Esophagus muscularis mucosa (tissue), 4 donors: Measurements from ENCODE around the gene ABCC5. TPM values are rescaled to one million over a fixed set of nuclear protein-coding genes. Genes with fewer than 3 reads are reported as not detected.
A peak's percentile ranks its signal among the peaks of the same experiment; 100 is the strongest.

ENCODE experiments used
- DNase-seq: peaks from one replicate; pipeline ENCODE4 v3.0.0-alpha.2; 2017; ENCODE audit errors: extremely low spot score
- H3K27ac ChIP-seq, 4 donors: fragments of 200-600 bp; sonication (generic); replicated peaks in 1 of 4; 1 replicate in 3 of 4; 2 replicates in 1 of 4; pipeline ENCODE4 v1.5.1; 2016 to 2019; ENCODE audit warnings: mild to moderate bottlenecking in 1 of 4
- H3K27me3 ChIP-seq, 4 donors: fragments of 200-600 bp; sonication (generic); one replicate each; pipeline versions ENCODE4 v1.5.1 to v1.6.0; 2016 to 2019
- H3K36me3 ChIP-seq, 4 donors: fragments of 200-600 bp; sonication (generic); one replicate each; pipeline ENCODE4 v1.5.1; 2016 to 2019
- H3K4me1 ChIP-seq, 4 donors: fragments of 200-600 bp; sonication (generic); one replicate each; pipeline ENCODE4 v1.5.1; 2016 to 2019
- H3K4me3 ChIP-seq, 4 donors: fragments of 200-600 bp; sonication (generic); 1 replicate in 2 of 4; 2 replicates in 2 of 4; pipeline ENCODE4 v1.5.1; 2016 to 2019; ENCODE audit warnings: mild to moderate bottlenecking in 4 of 4, moderate library complexity in 1 of 4
- H3K9me3 ChIP-seq, 4 donors: fragments of 200-600 bp; sonication (generic); 1 replicate in 3 of 4; 2 replicates in 1 of 4; pipeline ENCODE4 v1.5.1; 2016 to 2019
- CTCF ChIP-seq, 3 experiments: fragments of 200-600 bp in 2 of 3; fragments of 450-650 bp in 1 of 3; sonication (generic) in 2 of 3; IDR thresholded peaks; one replicate each; pipeline ENCODE4 v1.5.1; 2017 to 2019; ENCODE audit warnings: antibody characterized with exemption in 3 of 3, mild to moderate bottlenecking in 2 of 3, moderate library complexity in 1 of 3
- EP300 ChIP-seq: sonication (generic); formaldehyde crosslinking; IDR thresholded peaks from one replicate; pipeline ENCODE4 v1.6.1; 2017; ENCODE audit warnings: antibody characterized with exemption
- POLR2A ChIP-seq: fragments of 450-650 bp; IDR thresholded peaks from one replicate; pipeline ENCODE4 v1.6.1; 2017; ENCODE audit warnings: antibody characterized with exemption, moderate library complexity, mild to moderate bottlenecking, low read depth
- POLR2AphosphoS5 ChIP-seq, 2 donors: sonication (generic); formaldehyde crosslinking; IDR thresholded peaks; one replicate each; pipeline ENCODE4 v1.6.1; 2017; ENCODE audit warnings: antibody characterized with exemption in 2 of 2
- WGBS: methylation state at CpG from one replicate; pipeline ENCODE4 v1.1.5; 2018; 5-methylcytosine and 5-hydroxymethylcytosine counted together
- intact Hi-C: fragments of 100-400 bp; cut with DNase I; formaldehyde crosslinking; loops from one replicate; pipeline ENCODE4 v1.15.1; 2023
- total RNA-seq, 4 donors: library from RNA; depleted of rRNA; stranded (reverse); fragments of >200 nt; gene quantifications; one replicate each; pipeline versions ENCODE4 v1.1.0 to v1.2.1, GENCODE V29; 2016

The ABCC5 gene
- total RNA-seq, 4 donors from 2014 or later, result 9.8 to 20.2 (median 17.6) TPM

GRCh38 chr3:183988216-183988790 lies 29.4 kb downstream of the ABCC5 start:
- H3K27me3 ChIP-seq, result no peaks in the 10 kb centered on the region
- TF ChIP-seq POLR2A (no peak), POLR2AphosphoS5 (IDR thresholded peaks at IDR 0.05) (no peak), CTCF (IDR thresholded peaks at IDR 0.05) (no peak), EP300 (no peak)
- peaks cover 18 to 60% (median 38%) of the 10 kb centered on the region in 4 donors for H3K36me3 ChIP-seq
- H3K4me1 ChIP-seq, result peaks cover 0 to 18% (median 17%) of the 10 kb centered on the region in 4 donors
- DNase-seq, result no peak
- intact Hi-C loops, result no loop called here
- 85% methylated on average over 16 of the region's 16 CpGs for WGBS
- H3K27ac ChIP-seq, result no peak overlapping the region
- no peaks in the 10 kb centered on the region for H3K9me3 ChIP-seq
- H3K4me3 ChIP-seq, result no peak overlapping the region

DNA sequence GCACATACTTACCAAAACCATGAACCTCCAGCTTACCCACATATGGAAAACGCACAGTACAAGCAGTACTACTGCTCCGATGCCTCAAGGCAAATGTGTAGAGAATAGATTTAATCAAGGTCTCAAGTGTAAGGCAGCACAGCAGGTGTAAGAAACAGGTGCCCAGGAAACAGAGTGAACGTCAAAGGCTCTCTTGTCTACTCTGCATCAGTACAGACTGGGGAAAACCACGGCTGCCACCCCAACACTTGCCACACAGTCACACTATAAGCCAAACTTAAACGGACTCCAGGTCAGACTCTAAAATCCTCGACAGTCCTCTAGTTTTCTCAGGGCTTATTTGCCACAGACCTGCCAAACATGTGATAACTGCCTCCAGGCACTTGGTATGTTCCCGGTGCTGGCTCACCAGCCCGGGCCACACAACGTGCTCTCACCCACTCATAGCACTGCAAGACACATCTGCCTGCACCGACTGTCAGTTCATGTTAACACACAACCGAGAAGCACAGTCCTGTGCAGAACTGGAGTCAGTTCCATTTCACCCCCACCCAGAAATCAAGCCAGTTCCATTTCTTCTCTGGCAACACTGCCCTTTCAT lies 30.6 kb downstream of the ABCC5 start:
- peaks cover 0 to 18% (median 17%) of the 10 kb centered on the region in 4 donors for H3K4me1 ChIP-seq
- H3K36me3 ChIP-seq, result peaks cover 18 to 72% (median 48%) of the 10 kb centered on the region in 4 donors
- H3K9me3 ChIP-seq, result no peaks in the 10 kb centered on the region
- TF ChIP-seq POLR2A (no peak), CTCF (IDR thresholded peaks at IDR 0.05) (no peak), EP300 (no peak), POLR2AphosphoS5 (IDR thresholded peaks at IDR 0.05) (no peak)
- no peak overlapping the region for H3K27ac ChIP-seq
- no peak overlapping the region for H3K4me3 ChIP-seq
- DNase-seq, result no peak
- WGBS, result 82% methylated on average over 11 of the region's 11 CpGs
- intact Hi-C loops, result no loop called here
- H3K27me3 ChIP-seq, result no peaks in the 10 kb centered on the region

GRCh38 chr3:183984749-183985729 lies 32.6 kb downstream of the ABCC5 start:
- WGBS, result 52% methylated on average over 11 of the region's 11 CpGs
- intact Hi-C loops, result no loop called here
- Histone ChIP-seq H3K4me1 (peaks cover 0 to 26% (median 18%) of the 10 kb centered on the region in 4 donors), H3K27ac (peak overlapping the region in 3 of 4 donors; percentile 28 to 47 (median 44)), H3K27me3 (no peaks in the 10 kb centered on the region), H3K9me3 (no peaks in the 10 kb centered on the region), H3K4me3 (no peak overlapping the region), H3K36me3 (peaks cover 18 to 83% (median 58%) of the 10 kb centered on the region in 4 donors)
- DNase-seq, result no peak
- no peak for TF ChIP-seq EP300
- TF ChIP-seq POLR2AphosphoS5 (IDR thresholded peaks at IDR 0.05), result no peak
- TF ChIP-seq POLR2A, result no peak
- no peak for TF ChIP-seq CTCF (IDR thresholded peaks at IDR 0.05)

GRCh38 chr3:183984127-183984740 lies 33.5 kb downstream of the ABCC5 start:
- Histone ChIP-seq H3K4me1 (peaks cover 0 to 30% (median 18%) of the 10 kb centered on the region in 4 donors), H3K4me3 (no peak overlapping the region), H3K27ac (peak overlapping the region in 3 of 4 donors; percentile 28 to 39 (median 32)), H3K27me3 (no peaks in the 10 kb centered on the region), H3K9me3 (no peaks in the 10 kb centered on the region), H3K36me3 (peaks cover 18 to 85% (median 62%) of the 10 kb centered on the region in 4 donors)
- TF ChIP-seq POLR2AphosphoS5 (IDR thresholded peaks at IDR 0.05) (no peak), CTCF (IDR thresholded peaks at IDR 0.05) (no peak), POLR2A (no peak), EP300 (no peak)
- 71% methylated on average over 4 of the region's 4 CpGs for WGBS
- intact Hi-C loops, result no loop called here
- DNase-seq, result no peak
